ENCODE measurements around the gene SDCCAG8. TPM values are rescaled to one million over a fixed set of nuclear protein-coding genes. Genes with fewer than 3 reads are reported as not detected.

Gene SDCCAG8
- total RNA-seq, 1 donor: 41.0 TPM

GRCh38 chr1:243535014-243535413 lies 279.2 kb downstream of the SDCCAG8 start:
- no peak overlapping the region for H3K4me3 ChIP-seq (ENCODE audit: low read depth, low read length)
- DNase-seq (ENCODE audit: low read depth): no peak
- TF ChIP-seq CTCF (IDR thresholded peaks at IDR 0.05; ENCODE audit: insufficient read depth, low read depth, low read length): no peak

- H3K4me3 ChIP-seq (ENCODE audit: low read depth, low read length): no peak overlapping the region
- no peak for DNase-seq (ENCODE audit: low read depth)
- no peak for TF ChIP-seq CTCF (IDR thresholded peaks at IDR 0.05; ENCODE audit: insufficient read depth, low read depth, low read length)
These were observed 283.8 kb downstream of the SDCCAG8 start for GRCh38 chr1:243539636-243540035.

GRCh38 chr1:243542739-243543415 lies 287.0 kb downstream of the SDCCAG8 start:
- DNase-seq (ENCODE audit: low read depth): no peak
- no peak overlapping the region for H3K4me3 ChIP-seq (ENCODE audit: low read depth, low read length)
- no peak for TF ChIP-seq CTCF (IDR thresholded peaks at IDR 0.05; ENCODE audit: insufficient read depth, low read depth, low read length)

GRCh38 chr1:243543501-243543900 lies 287.7 kb downstream of the SDCCAG8 start:
- no peak overlapping the region for H3K4me3 ChIP-seq (ENCODE audit: low read depth, low read length)
- DNase-seq (ENCODE audit: low read depth): no peak
- TF ChIP-seq CTCF (IDR thresholded peaks at IDR 0.05; ENCODE audit: insufficient read depth, low read depth, low read length): no peak

- DNase-seq (ENCODE audit: low read depth): no peak
- no peak overlapping the region for H3K4me3 ChIP-seq (ENCODE audit: low read depth, low read length)
These were observed 290.6 kb downstream of the SDCCAG8 start for GRCh38 chr1:243546457-243546856.

GRCh38 chr1:243547891-243548290 lies 292.1 kb downstream of the SDCCAG8 start:
- H3K4me3 ChIP-seq (ENCODE audit: low read depth, low read length): no peak overlapping the region
- no peak for DNase-seq (ENCODE audit: low read depth)
- no peak for TF ChIP-seq CTCF (IDR thresholded peaks at IDR 0.05; ENCODE audit: insufficient read depth, low read depth, low read length)

More at GRCh38 chr1:243546457-243546856, 290.6 kb downstream of the SDCCAG8 start:
- TF ChIP-seq CTCF (IDR thresholded peaks at IDR 0.05; ENCODE audit: insufficient read depth, low read depth, low read length): no peak

- no peak for DNase-seq (ENCODE audit: low read depth)
- no peak for TF ChIP-seq CTCF (IDR thresholded peaks at IDR 0.05; ENCODE audit: insufficient read depth, low read depth, low read length)
- H3K4me3 ChIP-seq (ENCODE audit: low read depth, low read length): no peak overlapping the region
These were observed 292.7 kb downstream of the SDCCAG8 start for GRCh38 chr1:243548516-243548915.
